Natural killer cell (primary cell): ENCODE data around the gene NFE2L3. TPM values are rescaled to one million over a fixed set of nuclear protein-coding genes. Genes with fewer than 3 reads are reported as not detected.
A peak's percentile ranks its signal among the peaks of the same experiment; 100 is the strongest.

Source experiments
- ATAC-seq, 3 donors: fragments of 150-1000 bp in 2 of 3; fragments of 200-7000 bp in 1 of 3; cut with Tn5 transposase; 1 replicate in 1 of 3; 2 replicates in 2 of 3; pipeline ENCODE4 v1.10.0; 2021; ENCODE audit warnings: mild to moderate bottlenecking in 2 of 3, moderate library complexity in 2 of 3
- DNase-seq, 2 donors: peaks; one replicate each; pipeline versions ENCODE4 v3.0.0 to v3.0.0-alpha.2; 2013 to 2021; ENCODE audit warnings: mixed read lengths in 1 of 2
- H3K27ac ChIP-seq: one replicate; pipeline ENCODE4 v1.5.1; 2013; ENCODE audit warnings: mild to moderate bottlenecking, low read length
- H3K27me3 ChIP-seq: one replicate; pipeline ENCODE4 v1.6.1; 2013; ENCODE audit warnings: low read length; ENCODE audit not compliant: control insufficient read depth, insufficient read depth
- H3K36me3 ChIP-seq: one replicate; pipeline ENCODE4 v1.6.1; 2013; ENCODE audit warnings: low read length; ENCODE audit not compliant: control insufficient read depth, insufficient read depth
- H3K4me1 ChIP-seq: one replicate; pipeline ENCODE4 v1.6.1; 2013; ENCODE audit warnings: low read length; ENCODE audit not compliant: control insufficient read depth, insufficient read depth
- H3K4me3 ChIP-seq: one replicate; pipeline ENCODE4 v1.5.1; 2013; ENCODE audit warnings: low read length
- H3K9me3 ChIP-seq: one replicate; pipeline ENCODE4 v1.6.1; 2013; ENCODE audit warnings: low read length; ENCODE audit not compliant: control insufficient read depth, insufficient read depth
- H3K27ac Mint-ChIP-seq, 2 donors: one replicate each; pipeline ENCODE4 v1.8.0; 2022; ENCODE audit warnings: mild to moderate bottlenecking in 2 of 2, mixed read lengths in 2 of 2, moderate library complexity in 1 of 2
- H3K27me3 Mint-ChIP-seq, 2 donors: one replicate each; pipeline ENCODE4 v1.8.0; 2022; ENCODE audit warnings: low read depth in 2 of 2, mixed read lengths in 2 of 2
- H3K36me3 Mint-ChIP-seq: one replicate; pipeline ENCODE4 v1.8.0; 2022; ENCODE audit warnings: mixed read lengths
- H3K4me1 Mint-ChIP-seq, 2 donors: one replicate each; pipeline ENCODE4 v1.8.0; 2022; ENCODE audit warnings: mixed read lengths in 2 of 2
- H3K4me3 Mint-ChIP-seq: one replicate; pipeline ENCODE4 v1.8.0; 2022; ENCODE audit warnings: mild to moderate bottlenecking, moderate library complexity, mixed read lengths
- H3K9me3 Mint-ChIP-seq, 2 donors: one replicate each; pipeline ENCODE4 v1.8.0; 2022; ENCODE audit warnings: mixed read lengths in 2 of 2
- CTCF ChIP-seq: fragments of 200-600 bp; IDR thresholded peaks from one replicate; pipeline ENCODE4 v1.8.0; 2022; ENCODE audit warnings: antibody characterized with exemption
- WGBS: methylation state at CpG from one replicate; pipeline ENCODE4 v1.1.7; 2013; ENCODE audit warnings: missing lambda C conversion rate; ENCODE audit not compliant: insufficient coverage; 5-methylcytosine and 5-hydroxymethylcytosine counted together
- intact Hi-C: fragments of 100-400 bp; cut with micrococcal nuclease; formaldehyde crosslinking; loops from one replicate; pipeline ENCODE4 v1.14.2; 2022
- total RNA-seq, 4 donors: library from RNA; stranded (reverse); fragments of 120-200 nt in 1 of 4; gene quantifications; one replicate each; pipeline versions ENCODE4 v1.2.3 to v1.2.4, GENCODE V29; 2013 to 2022

NFE2L3 gene
- total RNA-seq, 3 donors from 2014 or later (not counting 1 experiment from before 2014, with no cell fraction given): 0.68 to 2.0 (median 1.00) TPM

- no peaks in the 10 kb centered on the region for H3K9me3 Mint-ChIP-seq
- TF ChIP-seq CTCF: no peak
- H3K4me1 Mint-ChIP-seq: peaks cover 91 to 94% of the 10 kb centered on the region in 2 donors
- H3K27me3 Mint-ChIP-seq: no peaks in the 10 kb centered on the region
- peaks cover 20% of the 10 kb centered on the region for H3K4me1 ChIP-seq
- peak overlapping the region; percentile 50 for H3K4me3 Mint-ChIP-seq
- no peaks in the 10 kb centered on the region for H3K9me3 ChIP-seq
- H3K4me3 ChIP-seq: no peak overlapping the region
- ATAC-seq (no peak), DNase-seq (peak in 1 of 2 donors; percentile 19)
- peaks cover 53% of the 10 kb centered on the region for H3K36me3 Mint-ChIP-seq
- H3K36me3 ChIP-seq: peaks cover 88% of the 10 kb centered on the region
- intact Hi-C loops: no loop called here
- H3K27me3 ChIP-seq: no peaks in the 10 kb centered on the region
- peak overlapping the region; percentile 100 for H3K27ac Mint-ChIP-seq
- no peak overlapping the region for H3K27ac ChIP-seq
- 74% methylated on average over 5 of the region's 7 CpGs for WGBS
These were observed 39.4 kb downstream of the NFE2L3 start for GRCh38 chr7:26191233-26191973.

GRCh38 chr7:26191974-26192479 lies 40.0 kb downstream of the NFE2L3 start:
- Mint-ChIP-seq H3K4me1 (peaks cover 91 to 95% of the 10 kb centered on the region in 2 donors), H3K27ac (peak overlapping the region; percentile 100), H3K27me3 (no peaks in the 10 kb centered on the region), H3K36me3 (peaks cover 59% of the 10 kb centered on the region), H3K9me3 (no peaks in the 10 kb centered on the region), H3K4me3 (peak overlapping the region; percentile 60)
- ATAC-seq (no peak), DNase-seq (peak in 1 of 2 donors; percentile 19)
- Histone ChIP-seq H3K36me3 (peaks cover 93% of the 10 kb centered on the region), H3K27me3 (no peaks in the 10 kb centered on the region), H3K4me1 (peaks cover 22% of the 10 kb centered on the region), H3K4me3 (no peak overlapping the region), H3K9me3 (no peaks in the 10 kb centered on the region), H3K27ac (no peak overlapping the region)
- intact Hi-C loops: no loop called here
- no CpG with 5 or more reads among the region's 1 CpG for WGBS
- TF ChIP-seq CTCF: no peak

- no peak for ATAC-seq
- Mint-ChIP-seq H3K4me1 (peaks cover 91 to 95% of the 10 kb centered on the region in 2 donors), H3K36me3 (peaks cover 64% of the 10 kb centered on the region), H3K4me3 (peak overlapping the region; percentile 83), H3K27ac (peak overlapping the region; percentile 100), H3K27me3 (no peaks in the 10 kb centered on the region), H3K9me3 (no peaks in the 10 kb centered on the region)
- TF ChIP-seq CTCF: no peak
- H3K27me3 ChIP-seq: no peaks in the 10 kb centered on the region
- H3K9me3 ChIP-seq: no peaks in the 10 kb centered on the region
- intact Hi-C loops: no loop called here
- H3K4me1 ChIP-seq: peaks cover 25% of the 10 kb centered on the region
- peaks cover 99% of the 10 kb centered on the region for H3K36me3 ChIP-seq
- no peak overlapping the region for H3K27ac ChIP-seq
- no peak overlapping the region for H3K4me3 ChIP-seq
- peak in 1 of 2 donors; percentile 42 for DNase-seq
- 43% methylated on average over 3 of the region's 3 CpGs for WGBS
These were observed 40.6 kb downstream of the NFE2L3 start for GRCh38 chr7:26192485-26193087.
